Astrocyte of the hippocampus (primary cell): ENCODE measurements around the gene SPTY2D1.
"Not testable (repeated sequence)": the region's sequence is repeated elsewhere in the genome, so short reads cannot be mapped to it uniquely, and the experiment has no call there.

Experiments
- DNase-seq: peaks from one replicate; pipeline ENCODE4 v3.0.0; 2011; ENCODE audit warnings: low read depth, low spot score

SPTY2D1 gene, protein sequence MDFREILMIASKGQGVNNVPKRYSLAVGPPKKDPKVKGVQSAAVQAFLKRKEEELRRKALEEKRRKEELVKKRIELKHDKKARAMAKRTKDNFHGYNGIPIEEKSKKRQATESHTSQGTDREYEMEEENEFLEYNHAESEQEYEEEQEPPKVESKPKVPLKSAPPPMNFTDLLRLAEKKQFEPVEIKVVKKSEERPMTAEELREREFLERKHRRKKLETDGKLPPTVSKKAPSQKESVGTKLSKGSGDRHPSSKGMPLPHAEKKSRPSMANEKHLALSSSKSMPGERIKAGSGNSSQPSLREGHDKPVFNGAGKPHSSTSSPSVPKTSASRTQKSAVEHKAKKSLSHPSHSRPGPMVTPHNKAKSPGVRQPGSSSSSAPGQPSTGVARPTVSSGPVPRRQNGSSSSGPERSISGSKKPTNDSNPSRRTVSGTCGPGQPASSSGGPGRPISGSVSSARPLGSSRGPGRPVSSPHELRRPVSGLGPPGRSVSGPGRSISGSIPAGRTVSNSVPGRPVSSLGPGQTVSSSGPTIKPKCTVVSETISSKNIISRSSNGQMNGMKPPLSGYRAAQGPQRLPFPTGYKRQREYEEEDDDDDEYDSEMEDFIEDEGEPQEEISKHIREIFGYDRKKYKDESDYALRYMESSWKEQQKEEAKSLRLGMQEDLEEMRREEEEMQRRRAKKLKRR

DNA sequence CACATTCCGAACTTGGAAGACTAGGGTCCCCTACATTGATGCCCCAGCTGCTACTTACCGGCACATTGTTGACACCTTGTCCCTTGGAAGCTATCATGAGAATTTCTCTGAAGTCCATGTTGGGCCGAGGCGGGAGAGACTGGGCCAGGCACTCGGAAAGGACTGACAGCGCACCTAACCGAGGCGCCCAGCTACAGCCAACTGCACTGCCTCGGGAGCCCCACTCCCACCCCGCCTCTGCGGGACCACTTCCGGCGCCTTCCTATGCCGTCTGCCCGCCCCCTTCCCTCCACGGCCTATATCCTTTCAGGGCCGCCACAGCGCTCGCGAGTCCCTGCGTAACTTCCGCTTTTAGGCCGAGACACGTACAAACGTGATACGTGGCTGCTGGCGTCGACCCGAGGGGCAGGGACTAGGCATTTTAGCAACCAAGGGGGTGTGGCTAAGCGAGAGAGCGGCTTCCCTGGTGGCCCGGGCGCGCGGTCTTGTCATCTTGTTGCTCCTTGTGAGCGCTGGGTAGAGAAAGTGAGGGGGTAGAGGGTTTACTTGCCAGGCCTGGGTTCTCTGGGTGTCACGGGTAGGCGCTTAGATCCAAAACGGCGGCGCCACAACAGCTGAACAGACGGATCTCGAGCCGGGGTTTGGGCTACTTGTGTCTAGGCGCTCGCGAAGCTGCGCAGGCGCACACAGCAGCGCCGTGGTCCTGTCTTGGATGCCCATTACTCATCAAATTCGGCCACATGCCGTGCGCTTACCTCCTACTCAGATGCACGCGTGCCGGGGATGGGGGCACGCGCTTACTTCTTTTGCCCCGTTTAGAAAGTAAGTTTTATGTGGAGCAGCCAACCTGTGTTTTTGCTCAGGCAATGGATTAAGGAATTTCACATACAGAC, at the start of gene SPTY2D1:
SPTY2D1 (minus strand) TSS at position 203 of the 893 bp plus-strand sequence; CDS start at position 118, 85 bp downstream.
- peak; percentile 100 for DNase-seq

DNA sequence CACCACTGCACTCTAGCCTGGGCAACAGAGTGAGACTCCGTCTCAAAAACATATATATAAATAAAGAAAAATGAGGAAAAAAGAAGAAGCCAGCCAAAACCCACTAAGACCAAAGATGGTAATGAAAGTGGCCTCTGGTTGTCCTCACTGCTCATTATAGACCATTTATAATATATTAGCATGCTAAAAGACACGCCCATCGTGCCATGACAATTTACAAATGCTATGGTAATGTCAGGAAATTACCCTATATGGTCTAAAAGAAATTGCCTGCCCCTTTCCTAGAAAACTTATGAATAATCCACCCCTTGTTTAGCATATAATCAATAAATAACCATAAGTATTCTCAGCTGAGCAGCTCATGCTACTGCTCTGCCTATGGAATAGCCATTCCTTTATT, 48.3 kb upstream of the SPTY2D1 start:
- no peak for DNase-seq

DNA sequence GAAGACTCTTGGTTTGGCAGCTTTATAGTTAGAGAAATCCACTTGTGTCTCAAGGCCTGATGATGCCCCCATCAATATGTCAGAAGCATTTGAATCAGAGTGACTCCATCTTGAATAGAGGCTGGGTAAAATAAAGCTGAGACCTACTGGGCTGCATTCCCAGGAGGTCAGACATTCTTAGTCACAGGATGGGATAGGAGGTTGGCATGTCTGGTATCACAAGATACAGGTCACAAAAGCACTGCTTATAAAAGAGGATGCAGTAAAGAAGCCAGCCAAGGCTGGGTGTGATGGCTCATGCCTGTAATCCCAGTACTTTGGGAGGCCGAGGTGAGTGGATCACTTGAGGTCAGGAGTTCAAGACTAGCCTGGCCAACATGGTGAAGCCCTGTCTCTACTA, 47.8 kb upstream of the SPTY2D1 start:
- not testable (repeated sequence) for DNase-seq

DNA sequence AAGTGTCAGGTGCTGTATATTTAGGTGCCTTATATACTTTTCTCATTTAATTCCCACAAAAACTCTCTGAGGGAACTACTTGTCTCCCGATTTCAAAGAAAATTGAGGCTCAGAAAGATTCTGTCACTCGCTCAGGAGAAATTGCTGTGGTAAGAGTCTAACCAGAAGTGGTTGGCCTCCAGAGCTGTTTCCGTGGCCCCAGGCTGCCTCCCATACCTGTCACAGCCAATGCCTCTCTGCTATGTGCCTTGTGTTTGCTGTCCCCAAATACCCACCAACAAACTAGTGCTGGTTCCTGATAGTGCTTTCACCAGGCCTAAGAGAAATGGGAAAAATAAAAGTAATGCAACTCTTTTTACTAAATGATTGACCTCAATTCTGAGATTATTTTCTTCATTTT, 43.4 kb upstream of the SPTY2D1 start:
- no peak for DNase-seq

DNA sequence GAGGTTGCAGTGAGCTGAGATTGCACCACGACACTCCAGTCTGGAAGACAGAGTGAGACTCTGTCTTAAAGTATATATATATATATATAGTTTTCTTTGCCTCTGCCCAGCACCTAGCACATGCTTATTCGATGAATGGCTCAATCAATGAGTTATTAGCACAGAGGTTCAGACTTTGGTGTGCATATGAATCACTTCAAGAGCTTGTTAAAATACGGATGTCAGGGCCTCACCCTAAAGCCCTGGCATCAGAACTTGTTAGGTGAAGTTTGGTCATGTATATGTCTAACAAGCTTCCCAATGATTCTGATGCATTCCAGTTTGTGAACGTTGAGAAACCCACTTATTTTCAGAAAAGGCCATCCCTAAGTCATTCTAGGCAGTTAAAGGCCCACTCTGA, 42.7 kb upstream of the SPTY2D1 start:
- DNase-seq: no peak

DNA sequence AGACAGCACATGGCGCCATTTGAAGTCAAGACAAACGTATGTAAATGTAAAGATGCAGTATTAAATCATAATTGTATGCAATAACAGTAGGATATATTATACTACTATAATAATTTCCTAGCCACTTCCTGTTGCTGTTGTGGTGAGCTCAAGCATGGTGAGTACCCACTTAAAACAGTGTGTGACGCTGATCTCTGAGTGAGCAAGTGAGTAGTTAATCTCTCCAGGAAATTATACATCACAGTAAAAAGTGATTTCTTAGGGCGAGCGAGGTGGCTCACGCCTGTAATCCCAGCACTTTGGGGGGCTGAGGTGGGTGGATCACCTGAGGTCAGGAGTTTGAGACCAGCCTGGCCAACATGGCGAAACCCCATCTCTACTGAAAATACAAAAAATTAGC, 38.1 kb upstream of the SPTY2D1 start:
- not testable (repeated sequence) for DNase-seq

DNA sequence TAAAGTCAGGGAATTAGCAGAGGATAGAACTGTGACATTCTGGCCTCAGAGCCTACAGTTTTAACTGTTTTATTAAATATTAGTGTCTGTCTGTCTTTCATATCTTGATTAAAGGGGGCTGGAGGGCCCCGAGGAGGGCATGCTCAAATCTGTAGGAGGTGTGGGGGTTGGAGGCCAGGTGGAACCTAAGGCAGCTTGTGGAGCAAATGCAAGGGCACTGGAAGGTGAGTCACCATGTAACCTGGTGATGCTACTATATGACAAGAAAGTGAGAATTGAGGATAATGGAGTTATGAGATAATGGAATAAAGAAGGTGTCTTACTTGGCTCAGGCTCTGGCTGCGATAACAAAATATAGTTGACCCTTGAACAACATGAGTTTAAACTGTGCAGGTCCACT, 37.1 kb upstream of the SPTY2D1 start:
- no peak for DNase-seq

DNA sequence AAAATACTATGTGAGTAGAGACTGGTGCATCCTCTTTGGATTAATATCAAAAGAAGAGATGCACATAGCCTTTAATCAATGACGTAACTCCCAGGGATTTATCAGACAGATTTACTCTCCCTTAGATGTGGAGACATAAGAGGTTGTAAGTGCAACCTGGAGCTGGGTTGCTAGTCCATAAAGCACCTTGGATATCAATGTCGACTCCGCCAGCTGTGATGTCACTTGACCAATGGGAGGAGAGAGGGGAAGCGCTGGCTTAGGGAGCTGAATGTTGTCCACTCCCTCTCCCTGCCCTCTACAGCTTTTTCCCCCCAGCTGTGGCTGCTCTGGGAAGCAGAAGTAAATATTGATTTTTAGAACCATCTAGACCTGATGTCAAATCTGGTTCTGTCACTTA, 35.6 kb upstream of the SPTY2D1 start:
- DNase-seq: no peak

DNA sequence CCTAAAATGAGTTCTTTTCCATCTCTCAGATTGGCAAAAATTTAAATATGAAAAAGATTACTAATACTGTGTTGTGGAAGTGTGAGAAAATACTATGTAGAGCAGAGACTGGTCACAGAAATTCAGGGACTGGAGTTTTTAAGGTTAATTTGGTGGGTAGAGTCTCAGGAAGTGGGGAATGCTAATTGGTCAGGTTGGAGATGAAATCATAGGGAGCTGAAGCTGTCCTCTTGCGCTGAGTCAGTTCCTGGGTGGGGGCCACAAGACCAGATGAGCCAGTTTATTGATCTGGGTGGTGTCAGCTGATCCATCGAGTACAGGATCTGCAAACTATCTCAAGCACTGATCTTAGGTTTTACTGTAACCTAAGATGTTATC, 35.1 kb upstream of the SPTY2D1 start:
- no peak for DNase-seq

DNA sequence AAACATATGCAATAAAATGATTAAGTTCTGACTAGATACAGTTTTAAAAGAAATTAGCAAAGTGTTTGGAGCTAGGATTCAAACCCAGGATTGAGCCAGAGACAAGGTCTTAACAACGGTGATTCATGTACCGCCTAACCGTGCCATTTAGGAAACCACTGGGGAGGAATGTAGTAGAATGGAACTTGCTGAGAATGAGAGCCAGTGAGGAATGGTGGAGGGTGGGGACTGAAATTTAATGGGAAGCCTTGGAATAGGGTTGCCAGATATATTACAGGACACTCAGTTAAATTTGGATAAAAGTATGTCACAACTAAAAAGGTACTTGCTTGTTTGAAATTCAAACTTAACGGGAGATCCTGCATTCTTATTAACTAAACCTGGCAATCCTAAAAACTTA, 34.0 kb upstream of the SPTY2D1 start:
- DNase-seq: no peak

DNA sequence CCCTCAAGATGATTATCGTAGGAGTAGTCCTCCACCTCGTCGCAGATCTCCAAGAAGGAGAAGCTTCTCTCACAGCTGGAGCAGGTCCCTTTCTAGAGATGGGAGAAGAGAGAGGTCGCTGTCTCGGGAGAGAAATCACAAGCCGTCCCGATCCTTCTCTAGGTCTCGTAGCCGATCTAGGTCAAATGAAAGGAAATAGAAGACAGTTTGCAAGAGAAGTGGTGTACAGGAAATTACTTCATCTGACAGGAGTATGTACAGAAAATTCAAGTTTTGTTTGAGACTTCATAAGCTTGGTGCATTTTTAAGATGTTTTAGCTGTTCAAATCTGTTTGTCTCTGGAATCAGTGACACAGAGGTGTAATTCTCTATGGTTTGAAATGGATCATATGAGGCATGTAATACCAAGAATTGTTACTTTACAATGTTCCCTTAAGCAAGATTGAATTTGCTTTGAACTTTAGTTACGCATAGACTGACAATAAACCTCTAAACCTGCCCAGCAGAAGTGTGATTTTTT, 31.3 kb upstream of the SPTY2D1 start:
- not testable (repeated sequence) for DNase-seq

DNA sequence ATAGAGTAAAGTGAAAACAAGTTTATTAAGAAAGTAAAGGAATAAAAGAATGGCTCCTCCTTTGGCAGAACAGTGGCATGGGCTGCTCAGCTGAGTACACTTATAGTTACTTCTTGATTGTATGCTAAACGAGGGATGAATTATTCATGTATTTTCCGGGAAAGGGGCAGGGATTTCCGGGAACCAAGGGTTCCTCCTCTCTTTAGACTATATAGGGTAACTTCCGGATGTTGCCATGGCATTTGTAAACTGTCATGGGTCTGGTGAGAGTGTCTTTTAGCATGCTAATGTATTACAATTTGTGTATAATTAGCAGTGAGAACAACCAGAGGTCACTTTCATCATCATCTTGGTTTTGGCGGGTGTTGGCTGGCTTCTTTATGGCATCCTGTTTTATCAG, 23.5 kb upstream of the SPTY2D1 start:
- no peak for DNase-seq

DNA sequence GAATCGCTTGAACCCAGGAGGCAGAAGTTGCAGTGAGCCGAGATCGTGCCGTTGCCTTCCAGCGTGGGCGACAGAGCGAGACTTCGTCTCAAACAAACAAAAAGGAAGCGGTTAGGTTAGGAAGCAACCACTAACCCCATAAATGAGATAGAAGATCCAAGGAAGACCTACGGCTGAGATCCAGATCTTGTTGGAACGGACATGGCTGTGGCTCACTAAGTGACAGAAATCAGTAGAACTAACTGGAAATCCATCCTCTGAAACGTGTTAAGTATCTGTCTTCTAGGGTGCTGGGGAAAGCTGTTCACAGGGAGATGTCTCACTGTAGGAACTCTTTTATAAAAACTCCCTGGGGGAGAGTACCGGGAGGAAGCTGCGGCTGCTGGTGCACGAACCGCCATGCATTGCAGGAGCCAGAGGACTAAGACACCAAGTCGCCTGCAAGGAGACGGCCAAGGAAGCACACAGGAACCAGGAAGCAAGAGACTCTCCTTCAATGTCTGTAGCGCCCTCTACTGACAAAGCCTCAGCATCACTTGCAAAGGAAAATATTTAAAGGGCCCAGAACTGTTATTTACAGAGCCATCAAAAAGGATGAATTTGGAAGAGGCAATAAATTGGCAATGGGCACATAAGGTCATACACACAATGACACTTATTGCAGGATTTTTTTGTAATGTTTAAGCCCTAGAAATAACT, 16.9 kb upstream of the SPTY2D1 start:
- DNase-seq: peak; percentile 31

DNA sequence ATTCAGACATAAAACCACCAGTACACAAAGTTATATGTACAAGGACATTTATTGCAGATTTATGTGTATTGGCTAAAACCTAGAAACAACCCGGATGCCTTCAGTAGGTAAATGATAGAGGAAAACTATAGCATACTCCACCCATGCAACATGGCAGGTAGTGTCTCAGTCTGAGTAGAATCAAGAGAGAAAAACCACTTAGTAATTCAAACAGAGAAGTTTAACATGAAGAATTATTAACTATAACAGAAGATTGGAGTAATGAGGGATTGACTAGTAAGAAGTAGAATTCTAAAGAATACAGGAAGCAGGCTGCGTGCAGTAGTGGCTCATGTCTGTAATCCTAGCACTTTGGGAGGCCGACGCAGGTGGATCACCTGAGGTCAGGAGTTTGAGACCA, 16.2 kb upstream of the SPTY2D1 start:
- DNase-seq: no peak

DNA sequence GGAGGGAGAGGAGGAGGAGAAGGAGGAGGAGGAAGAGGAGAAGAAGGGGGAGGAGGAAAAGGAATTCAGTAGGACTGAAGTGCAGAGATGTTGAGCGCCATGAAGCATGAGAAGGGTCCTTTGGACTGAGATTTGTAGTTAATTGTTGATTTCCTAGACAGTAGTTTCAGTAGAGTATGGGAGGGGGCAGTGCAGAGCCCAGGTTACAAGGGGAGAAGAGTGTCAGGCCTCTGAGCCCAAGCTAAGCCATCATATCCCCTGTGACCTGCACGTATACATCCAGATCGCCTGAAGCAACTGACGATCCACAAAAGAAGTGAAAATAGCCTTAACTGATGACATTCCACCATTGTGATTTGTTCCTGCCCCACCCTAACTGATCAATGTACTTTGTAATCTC, 8.9 kb upstream of the SPTY2D1 start:
- DNase-seq: not testable (repeated sequence)

DNA sequence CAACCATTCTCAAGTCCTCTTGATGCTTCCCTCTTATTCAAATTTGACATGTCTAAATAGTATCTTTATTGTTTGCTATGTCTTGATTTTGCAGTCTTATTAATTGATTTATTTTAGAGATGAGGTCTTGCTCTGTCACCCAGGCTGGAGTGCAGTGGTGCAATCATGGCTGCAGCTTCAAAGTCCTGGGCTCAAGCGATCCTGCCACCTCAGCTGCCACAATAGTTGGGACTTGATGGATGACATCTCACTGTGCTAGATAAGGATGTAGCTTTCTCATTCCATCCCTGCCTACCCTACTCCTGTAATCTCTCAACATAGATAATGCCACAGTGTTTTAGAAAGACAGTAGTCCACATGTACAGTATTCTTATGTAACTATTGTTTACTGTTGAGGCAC, 7.5 kb upstream of the SPTY2D1 start:
- no peak for DNase-seq

DNA sequence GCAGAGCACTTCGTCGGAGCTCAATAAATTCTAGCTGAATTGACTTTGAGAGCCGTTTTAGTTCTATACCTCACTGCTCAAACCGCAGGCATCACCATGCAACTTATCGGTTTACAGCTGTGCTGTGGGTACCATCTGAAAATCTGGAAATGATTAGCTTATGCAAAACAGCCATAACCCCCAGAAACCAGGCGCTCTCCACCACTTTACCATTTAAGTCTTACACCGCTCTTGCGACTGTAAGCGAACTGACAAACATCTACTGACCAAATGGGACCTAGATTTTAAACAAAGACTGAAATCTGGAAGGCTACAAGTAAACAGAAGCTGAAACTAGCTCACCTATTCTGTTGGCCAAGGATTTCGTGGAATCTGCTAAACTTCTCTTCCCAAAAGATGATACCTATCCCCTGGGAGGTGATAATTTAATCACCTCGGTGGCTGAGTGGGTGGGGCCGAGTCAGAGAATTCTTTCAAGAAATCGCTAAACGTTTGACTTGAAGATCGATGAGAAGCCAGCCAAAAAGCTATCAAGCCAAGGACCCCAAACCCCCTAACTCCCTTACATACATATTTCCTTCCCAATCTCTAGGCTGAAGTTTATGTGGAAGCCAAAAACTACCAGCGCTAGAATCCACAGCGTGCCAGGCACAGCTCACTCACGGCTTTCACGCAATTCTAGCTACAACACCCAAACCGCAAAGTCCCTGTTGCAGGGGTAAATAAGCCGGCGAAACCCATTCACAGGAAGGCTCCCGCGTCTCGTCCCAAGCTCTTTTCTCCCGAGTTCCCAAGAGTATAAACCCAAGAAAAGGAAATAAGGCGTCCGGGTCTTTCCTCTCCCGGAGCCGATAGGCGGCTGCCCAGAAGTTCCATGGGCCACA, 644 bp downstream of the SPTY2D1 start:
- DNase-seq: peak; percentile 5

DNA sequence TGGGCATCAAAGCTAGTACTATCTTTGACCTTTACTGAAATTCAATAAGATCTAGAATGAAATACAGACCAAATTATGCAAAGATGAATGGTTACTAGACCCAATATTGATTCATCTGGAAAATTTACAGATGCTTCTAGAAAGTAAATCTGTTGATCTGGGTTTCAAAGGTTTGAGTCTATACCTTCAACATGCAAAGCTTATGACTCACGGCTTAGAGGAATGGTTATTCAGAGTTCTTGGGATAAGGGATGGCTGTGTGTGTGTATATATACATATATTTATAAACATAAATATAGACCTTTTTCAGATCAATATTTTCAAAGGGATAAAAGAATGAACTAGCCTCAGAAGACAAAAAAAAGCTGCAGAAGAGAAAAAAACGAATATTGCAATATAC, 1.3 kb downstream of the SPTY2D1 start:
- no peak for DNase-seq

DNA sequence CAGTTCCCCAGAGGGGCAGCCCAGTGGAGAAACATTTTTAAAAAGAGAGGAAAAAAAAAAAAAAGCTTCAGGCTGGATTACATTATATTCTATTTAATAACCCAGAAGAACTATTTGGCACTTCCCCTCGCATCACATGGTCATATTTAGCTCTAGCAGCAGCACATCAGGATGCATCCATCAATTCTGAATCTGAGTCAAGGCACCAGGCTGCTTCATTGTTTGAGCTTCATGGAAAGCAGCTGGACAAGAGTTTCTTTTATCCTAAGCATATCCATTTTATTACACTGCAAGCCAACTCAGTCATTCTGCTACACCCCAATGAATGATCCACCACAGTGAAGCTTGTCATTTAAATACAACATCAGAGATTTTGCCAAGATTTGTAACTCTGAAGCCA, 10.0 kb downstream of the SPTY2D1 start:
- DNase-seq: no peak

DNA sequence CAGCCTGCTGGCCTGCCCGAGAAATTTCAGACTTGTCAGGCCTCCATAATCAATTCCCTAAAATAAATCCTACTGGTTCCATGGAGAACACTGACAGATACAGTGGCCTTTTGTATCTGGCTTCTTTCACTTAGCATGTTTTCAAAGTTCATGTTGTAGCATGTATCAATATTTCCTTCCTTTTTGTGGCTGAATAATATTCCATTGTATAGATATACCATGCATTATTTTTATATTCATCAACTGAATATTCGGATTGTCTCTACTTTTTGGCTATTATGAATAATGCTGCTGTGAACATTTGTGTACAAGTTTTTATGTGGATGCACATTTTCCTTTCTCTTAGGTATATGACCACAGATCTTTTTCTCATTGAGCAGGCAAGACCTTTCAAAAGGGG, 10.4 kb downstream of the SPTY2D1 start:
- no peak for DNase-seq
